GM19395 (cell line): ENCODE measurements around the gene CA6.
"Not testable (repeated sequence)": the region's sequence is repeated elsewhere in the genome, so short reads cannot be mapped to it uniquely, and the experiment has no call there.

Source experiments
- ATAC-seq: cut with Tn5 transposase; IDR thresholded peaks from one replicate; pipeline ENCODE4 v1.9.1; 2021; ENCODE audit warnings: mild to moderate bottlenecking, moderate library complexity; ENCODE audit not compliant: unreplicated experiment

The CA6 gene

GRCh38 chr1:8945568-8945967, at the start of gene CA6:
Gene CA6, plus strand, starts transcription at chr1:8945868. Its CDS starts 19 bp downstream, at chr1:8945887.
- ATAC-seq, result no peak

- ATAC-seq, result not testable (repeated sequence)
Observed at GRCh38 chr1:8896775-8897174, 48.9 kb upstream of the CA6 start.

- ATAC-seq, result not testable (repeated sequence)
Observed at GRCh38 chr1:8897505-8897904, 48.2 kb upstream of the CA6 start.

GRCh38 chr1:8898418-8898817, 47.2 kb upstream of the CA6 start:
- not testable (repeated sequence) for ATAC-seq

GRCh38 chr1:8899046-8899445, 46.6 kb upstream of the CA6 start:
- no peak for ATAC-seq

GRCh38 chr1:8900684-8901083, 45.0 kb upstream of the CA6 start:
- ATAC-seq, result not testable (repeated sequence)

GRCh38 chr1:8902765-8903164, 42.9 kb upstream of the CA6 start:
- ATAC-seq, result no peak

GRCh38 chr1:8903410-8903809, 42.3 kb upstream of the CA6 start:
- ATAC-seq, result no peak

GRCh38 chr1:8903908-8904650, 41.6 kb upstream of the CA6 start:
- ATAC-seq, result no peak

GRCh38 chr1:8905582-8906191, 40.0 kb upstream of the CA6 start:
- ATAC-seq, result no peak

GRCh38 chr1:8908388-8909151, 37.1 kb upstream of the CA6 start:
- ATAC-seq, result no peak

- ATAC-seq, result no peak
Observed at GRCh38 chr1:8910331-8910730, 35.3 kb upstream of the CA6 start.

- ATAC-seq, result no peak
Observed at GRCh38 chr1:8910914-8911313, 34.8 kb upstream of the CA6 start.

- ATAC-seq, result no peak
Observed at GRCh38 chr1:8911416-8912309, 34.0 kb upstream of the CA6 start.

- no peak for ATAC-seq
Observed at GRCh38 chr1:8913457-8913856, 32.2 kb upstream of the CA6 start.

- no peak for ATAC-seq
Observed at GRCh38 chr1:8914466-8914865, 31.2 kb upstream of the CA6 start.

GRCh38 chr1:8915446-8915845, 30.2 kb upstream of the CA6 start:
- no peak for ATAC-seq

GRCh38 chr1:8917536-8917935, 28.1 kb upstream of the CA6 start:
- ATAC-seq, result not testable (repeated sequence)

GRCh38 chr1:8922962-8923361, 22.7 kb upstream of the CA6 start:
- no peak for ATAC-seq

GRCh38 chr1:8925406-8925805, 20.3 kb upstream of the CA6 start:
- ATAC-seq, result no peak

GRCh38 chr1:8925960-8926359, 19.7 kb upstream of the CA6 start:
- ATAC-seq, result no peak
